Caco-2 (cell line): ENCODE results near the gene ADAMTS9. TPM values are rescaled to one million over a fixed set of nuclear protein-coding genes. Genes with fewer than 3 reads are reported as not detected.

Experiments
- BruUV-seq: library from RNA; stranded (reverse); fragments of 400-500 nt; replicated peaks from 2 replicates; lab custom pipeline; 2021; lab: Mats Ljungman, UMichigan
- CTCF ChIA-PET: fragments of 300-600 bp; sonication (Branson Sonifier 250); formaldehyde crosslinking; loops from one replicate; lab custom pipeline; 2022; ENCODE audit warnings: antibody characterized with exemption; lab: Charles Lee
- POLR2A ChIA-PET: fragments of 300-600 bp; sonication (Branson Sonifier 250); formaldehyde crosslinking; loops from one replicate; lab custom pipeline; 2022; ENCODE audit warnings: antibody characterized with exemption; lab: Charles Lee
- DNase-seq, 2 experiments: peaks; one replicate each; pipeline versions ENCODE4 v3.0.0 to v3.0.0-alpha.2; 2020 to 2022
- H3K27me3 ChIP-seq: replicated peaks from 2 replicates; pipeline ENCODE4 v1.6.0; 2011; ENCODE audit warnings: low read length; ENCODE audit not compliant: control insufficient read depth, insufficient read depth
- H3K36me3 ChIP-seq: 2 replicates; pipeline ENCODE4 v1.5.1; 2011; ENCODE audit warnings: low read length; ENCODE audit not compliant: control insufficient read depth, insufficient read depth
- H3K4me1 ChIP-seq: fragments of 250-450 bp; sonication (Bioruptor Pico); 2 replicates; pipeline ENCODE4 v1.5.1; 2020; ENCODE audit warnings: mild to moderate bottlenecking
- H3K4me3 ChIP-seq: 2 replicates; pipeline ENCODE4 v1.5.1; 2011; ENCODE audit warnings: low read depth, mild to moderate bottlenecking, control low read depth, low read length
- H3K9me3 ChIP-seq: fragments of 250-450 bp; sonication (Bioruptor Pico); 2 replicates; pipeline ENCODE4 v1.5.1; 2020; ENCODE audit warnings: mild to moderate bottlenecking, moderate library complexity
- H3K27ac Mint-ChIP-seq: one replicate; pipeline ENCODE4 v1.8.0; 2022; ENCODE audit warnings: mixed read lengths; ENCODE audit not compliant: unreplicated experiment
- H3K27me3 Mint-ChIP-seq: one replicate; pipeline ENCODE4 v1.8.0; 2022; ENCODE audit warnings: mixed read lengths; ENCODE audit not compliant: insufficient read depth, unreplicated experiment
- H3K36me3 Mint-ChIP-seq: one replicate; pipeline ENCODE4 v1.8.0; 2022; ENCODE audit warnings: mild to moderate bottlenecking, mixed read lengths; ENCODE audit not compliant: insufficient read depth, unreplicated experiment
- H3K4me1 Mint-ChIP-seq: one replicate; pipeline ENCODE4 v1.8.0; 2022; ENCODE audit warnings: low read depth, mixed read lengths; ENCODE audit not compliant: unreplicated experiment
- H3K4me3 Mint-ChIP-seq: one replicate; pipeline ENCODE4 v1.8.0; 2022; ENCODE audit warnings: mild to moderate bottlenecking, moderate library complexity, mixed read lengths; ENCODE audit not compliant: unreplicated experiment
- H3K9me3 Mint-ChIP-seq: one replicate; pipeline ENCODE4 v1.8.0; 2022; ENCODE audit warnings: mixed read lengths; ENCODE audit not compliant: unreplicated experiment
- intact Hi-C: fragments of 100-400 bp; cut with micrococcal nuclease; formaldehyde crosslinking; loops from one replicate; pipeline ENCODE4 v1.10.0; 2022; ENCODE audit not compliant: unreplicated experiment
- total RNA-seq: library from RNA; stranded (reverse); gene quantifications from 2 replicates; pipeline ENCODE4 v1.2.3, GENCODE V29; 2022
- TF ChIP-seq, protein P1 (sequence below), 2 experiments: fragments of 200-600 bp in 1 of 2; IDR thresholded peaks; 1 replicate in 1 of 2; 2 replicates in 1 of 2; pipeline versions ENCODE4 v1.5.1 to v1.8.0; 2011 to 2022; ENCODE audit warnings: antibody characterized with exemption in 1 of 2, control low read depth in 1 of 2, inconsistent platforms in 1 of 2, low read depth in 1 of 2, low read length in 1 of 2, mild to moderate bottlenecking in 1 of 2, moderate library complexity in 1 of 2; ENCODE audit not compliant: insufficient read depth in 1 of 2, severe bottlenecking in 1 of 2, unreplicated experiment in 1 of 2

ADAMTS9 gene
- total RNA-seq, 1 experiment from 2014 or later, result 4.0 TPM

DNA sequence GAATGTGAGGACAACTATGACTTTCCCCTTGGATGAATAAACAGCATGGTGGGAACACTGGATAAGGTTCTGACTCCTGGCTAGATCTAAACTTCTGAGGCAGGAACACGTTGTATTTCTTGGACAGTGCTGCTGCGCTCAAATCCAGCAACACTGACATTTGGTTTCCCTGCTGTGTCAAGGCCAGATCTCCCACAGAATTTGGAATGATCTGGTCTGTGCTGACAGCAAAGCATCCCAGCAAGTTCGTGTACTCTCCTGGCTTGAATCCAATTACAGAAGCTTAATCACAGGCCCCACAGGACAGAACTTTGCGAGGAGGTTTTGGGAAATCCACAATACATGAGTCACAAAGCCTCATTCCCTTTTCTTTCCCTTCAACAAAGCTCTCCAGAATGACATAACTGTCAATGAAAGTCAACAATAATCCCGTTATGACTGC lies 92.5 kb downstream of the ADAMTS9 start:
- Mint-ChIP-seq H3K4me3 (no peak overlapping the region), H3K4me1 (no peaks in the 10 kb centered on the region), H3K9me3 (no peaks in the 10 kb centered on the region), H3K27me3 (no peaks in the 10 kb centered on the region), H3K27ac (no peak overlapping the region), H3K36me3 (no peaks in the 10 kb centered on the region)
- intact Hi-C loops, result no loop called here
- H3K4me1 ChIP-seq, result no peaks in the 10 kb centered on the region
- H3K36me3 ChIP-seq, result no peaks in the 10 kb centered on the region
- BruUV-seq, result no TSS peak
- CTCF ChIA-PET, result no interaction called here
- no peak overlapping the region for H3K4me3 ChIP-seq
- POLR2A ChIA-PET, result no interaction called here
- TF ChIP-seq, protein P1, sequence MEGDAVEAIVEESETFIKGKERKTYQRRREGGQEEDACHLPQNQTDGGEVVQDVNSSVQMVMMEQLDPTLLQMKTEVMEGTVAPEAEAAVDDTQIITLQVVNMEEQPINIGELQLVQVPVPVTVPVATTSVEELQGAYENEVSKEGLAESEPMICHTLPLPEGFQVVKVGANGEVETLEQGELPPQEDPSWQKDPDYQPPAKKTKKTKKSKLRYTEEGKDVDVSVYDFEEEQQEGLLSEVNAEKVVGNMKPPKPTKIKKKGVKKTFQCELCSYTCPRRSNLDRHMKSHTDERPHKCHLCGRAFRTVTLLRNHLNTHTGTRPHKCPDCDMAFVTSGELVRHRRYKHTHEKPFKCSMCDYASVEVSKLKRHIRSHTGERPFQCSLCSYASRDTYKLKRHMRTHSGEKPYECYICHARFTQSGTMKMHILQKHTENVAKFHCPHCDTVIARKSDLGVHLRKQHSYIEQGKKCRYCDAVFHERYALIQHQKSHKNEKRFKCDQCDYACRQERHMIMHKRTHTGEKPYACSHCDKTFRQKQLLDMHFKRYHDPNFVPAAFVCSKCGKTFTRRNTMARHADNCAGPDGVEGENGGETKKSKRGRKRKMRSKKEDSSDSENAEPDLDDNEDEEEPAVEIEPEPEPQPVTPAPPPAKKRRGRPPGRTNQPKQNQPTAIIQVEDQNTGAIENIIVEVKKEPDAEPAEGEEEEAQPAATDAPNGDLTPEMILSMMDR (IDR thresholded peaks at IDR 0.05; ENCODE audit: insufficient read depth in 1 of 2, low read depth in 1 of 2, low read length in 1 of 2, severe bottlenecking in 1 of 2, unreplicated experiment in 1 of 2), result no peak
- H3K27me3 ChIP-seq, result no peaks in the 10 kb centered on the region
- DNase-seq, result no peak
- H3K9me3 ChIP-seq, result no peaks in the 10 kb centered on the region

DNA sequence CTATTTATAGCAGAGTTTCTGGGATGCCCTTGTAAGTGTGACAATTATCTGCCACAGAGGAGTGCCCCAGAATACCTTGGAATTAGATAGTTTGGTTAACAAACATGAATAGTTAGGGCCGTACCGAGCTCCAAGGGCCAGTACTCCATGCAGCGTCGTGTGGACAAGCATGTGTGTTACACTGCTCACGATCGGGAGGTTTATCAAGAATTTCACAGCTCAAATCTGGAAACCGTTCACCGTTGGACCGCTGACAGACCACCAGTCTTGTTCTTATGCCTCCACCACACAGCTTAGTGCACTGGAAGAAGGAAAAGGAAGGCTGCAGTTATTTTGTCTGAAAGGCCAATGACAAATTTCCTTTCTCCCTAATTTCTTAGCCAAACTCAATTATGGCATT lies 93.7 kb downstream of the ADAMTS9 start:
- no peak overlapping the region for H3K4me3 Mint-ChIP-seq
- H3K27ac Mint-ChIP-seq, result no peak overlapping the region
- ChIA-PET CTCF (interaction anchor here (0.6 kb wide), 1 partner anchor 65 kb away, joined by 3 read pairs; no protein-coding TSS in a partner anchor), POLR2A (no interaction called here)
- no peaks in the 10 kb centered on the region for H3K4me1 ChIP-seq
- no peaks in the 10 kb centered on the region for H3K9me3 Mint-ChIP-seq
- H3K4me3 ChIP-seq, result no peak overlapping the region
- H3K36me3 ChIP-seq, result no peaks in the 10 kb centered on the region
- no peaks in the 10 kb centered on the region for H3K9me3 ChIP-seq
- no peak for DNase-seq
- H3K4me1 Mint-ChIP-seq, result no peaks in the 10 kb centered on the region
- H3K36me3 Mint-ChIP-seq, result no peaks in the 10 kb centered on the region
- no peaks in the 10 kb centered on the region for H3K27me3 ChIP-seq
- intact Hi-C loops, result no loop called here
- no peaks in the 10 kb centered on the region for H3K27me3 Mint-ChIP-seq
- TF ChIP-seq, protein P1 (IDR thresholded peaks at IDR 0.05; ENCODE audit: insufficient read depth in 1 of 2, low read depth in 1 of 2, low read length in 1 of 2, severe bottlenecking in 1 of 2, unreplicated experiment in 1 of 2), result no peak
- no TSS peak for BruUV-seq

DNA sequence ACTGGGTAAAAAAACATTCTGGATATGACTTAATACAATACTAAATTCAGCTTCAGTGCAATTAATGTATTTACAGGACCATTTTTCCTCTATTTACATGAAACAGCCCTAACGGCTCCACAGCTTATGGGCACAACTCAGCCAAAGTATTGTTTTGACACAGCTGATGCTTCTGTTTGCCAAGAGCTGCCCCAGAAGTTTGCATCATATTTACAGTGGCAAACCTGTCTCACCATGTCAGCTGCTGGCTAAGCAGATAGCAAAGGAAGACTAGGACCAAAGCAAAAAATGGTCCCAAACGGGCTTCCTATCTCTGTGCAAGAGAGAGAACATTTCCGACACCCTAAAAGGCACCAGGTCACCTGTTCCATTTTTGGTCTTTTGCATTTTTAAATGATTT lies 94.5 kb downstream of the ADAMTS9 start:
- intact Hi-C loops, result no loop called here
- Mint-ChIP-seq H3K9me3 (no peaks in the 10 kb centered on the region), H3K4me3 (no peak overlapping the region), H3K36me3 (no peaks in the 10 kb centered on the region), H3K27ac (no peak overlapping the region), H3K4me1 (no peaks in the 10 kb centered on the region), H3K27me3 (no peaks in the 10 kb centered on the region)
- no peaks in the 10 kb centered on the region for H3K36me3 ChIP-seq
- H3K9me3 ChIP-seq, result no peaks in the 10 kb centered on the region
- no peak for DNase-seq
- BruUV-seq, result no TSS peak
- CTCF ChIA-PET, result interaction anchor here (0.9 kb wide), 1 partner anchor 18 kb away, joined by 3 read pairs; no protein-coding TSS in a partner anchor
- POLR2A ChIA-PET, result no interaction called here
- TF ChIP-seq, protein P1 (IDR thresholded peaks at IDR 0.05; ENCODE audit: insufficient read depth in 1 of 2, low read depth in 1 of 2, low read length in 1 of 2, severe bottlenecking in 1 of 2, unreplicated experiment in 1 of 2), result no peak
- H3K4me3 ChIP-seq, result no peak overlapping the region
- no peaks in the 10 kb centered on the region for H3K27me3 ChIP-seq
- H3K4me1 ChIP-seq, result no peaks in the 10 kb centered on the region
